ENCODE results near the gene KLHL29. TPM values are rescaled to one million over a fixed set of nuclear protein-coding genes. Genes with fewer than 3 reads are reported as not detected.

KLHL29 gene
- total RNA-seq, 2 experiments from 2014 or later, result 0.23 to 0.66 TPM

DNA sequence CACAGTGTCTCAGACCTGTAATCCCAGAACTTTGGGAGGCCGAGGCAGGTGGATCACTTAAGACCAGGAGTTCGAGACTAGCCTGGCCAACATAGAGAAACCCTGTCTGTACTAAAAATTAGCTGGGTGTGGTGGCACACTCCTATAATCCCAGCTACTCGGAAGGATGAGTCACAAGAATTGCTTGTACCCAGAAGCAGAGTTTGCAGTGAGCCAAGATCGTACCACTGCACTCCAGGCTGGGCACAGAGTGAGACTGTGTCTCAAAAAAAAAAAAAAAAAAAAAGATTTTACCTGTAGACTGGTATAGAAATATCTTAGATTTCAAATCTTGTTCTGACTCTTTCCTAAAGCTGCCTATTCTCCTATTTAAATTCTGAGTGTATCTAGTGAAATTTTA lies 7.2 kb upstream of the KLHL29 start:
- peaks cover 35% of the 10 kb centered on the region for H3K4me1 ChIP-seq (ENCODE audit: insufficient read depth, low read length, poor library complexity, severe bottlenecking)
- CTCF ChIA-PET (ENCODE audit: unreplicated experiment), result no interaction called here
- H3K4me2 ChIP-seq (ENCODE audit: low read length), result no peak overlapping the region
- no peak for DNase-seq (ENCODE audit: low spot score)
- no peak overlapping the region for H2AFZ ChIP-seq (ENCODE audit: low read length)
- H3K27ac ChIP-seq (ENCODE audit: low read depth, low read length, poor library complexity, severe bottlenecking), result no peak overlapping the region
- H3K9me2 ChIP-seq (ENCODE audit: insufficient read depth, low read length), result no peaks in the 10 kb centered on the region
- H3K36me3 ChIP-seq (ENCODE audit: insufficient read depth, low read length), result no peaks in the 10 kb centered on the region
- no peak overlapping the region for H3K4me3 ChIP-seq (ENCODE audit: low read depth, low read length, poor library complexity, severe bottlenecking)
- intact Hi-C loops (cut with micrococcal nuclease; ENCODE audit: unreplicated experiment), result no loop called here
- POLR2A ChIA-PET, result interaction anchor here (0.6 kb wide), 1 partner anchor 29 kb away, joined by 4 read pairs; no protein-coding TSS in a partner anchor
- no peaks in the 10 kb centered on the region for H3K9me3 ChIP-seq (ENCODE audit: low read length)
- H3K79me2 ChIP-seq (ENCODE audit: insufficient read depth, low read depth, low read length), result no peaks in the 10 kb centered on the region
- TF ChIP-seq EZH2phosphoT487 (IDR thresholded peaks at IDR 0.05; ENCODE audit: borderline replicate concordance, low read depth, low read length), result no peak
- TF ChIP-seq, protein P1, sequence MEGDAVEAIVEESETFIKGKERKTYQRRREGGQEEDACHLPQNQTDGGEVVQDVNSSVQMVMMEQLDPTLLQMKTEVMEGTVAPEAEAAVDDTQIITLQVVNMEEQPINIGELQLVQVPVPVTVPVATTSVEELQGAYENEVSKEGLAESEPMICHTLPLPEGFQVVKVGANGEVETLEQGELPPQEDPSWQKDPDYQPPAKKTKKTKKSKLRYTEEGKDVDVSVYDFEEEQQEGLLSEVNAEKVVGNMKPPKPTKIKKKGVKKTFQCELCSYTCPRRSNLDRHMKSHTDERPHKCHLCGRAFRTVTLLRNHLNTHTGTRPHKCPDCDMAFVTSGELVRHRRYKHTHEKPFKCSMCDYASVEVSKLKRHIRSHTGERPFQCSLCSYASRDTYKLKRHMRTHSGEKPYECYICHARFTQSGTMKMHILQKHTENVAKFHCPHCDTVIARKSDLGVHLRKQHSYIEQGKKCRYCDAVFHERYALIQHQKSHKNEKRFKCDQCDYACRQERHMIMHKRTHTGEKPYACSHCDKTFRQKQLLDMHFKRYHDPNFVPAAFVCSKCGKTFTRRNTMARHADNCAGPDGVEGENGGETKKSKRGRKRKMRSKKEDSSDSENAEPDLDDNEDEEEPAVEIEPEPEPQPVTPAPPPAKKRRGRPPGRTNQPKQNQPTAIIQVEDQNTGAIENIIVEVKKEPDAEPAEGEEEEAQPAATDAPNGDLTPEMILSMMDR (conservative IDR thresholded peaks at IDR 0.05; ENCODE audit: low read length), result no peak
- no peaks in the 10 kb centered on the region for H4K20me1 ChIP-seq (ENCODE audit: insufficient read depth, low read length)
- BruUV-seq (replicated peaks), result no TSS peak

DNA sequence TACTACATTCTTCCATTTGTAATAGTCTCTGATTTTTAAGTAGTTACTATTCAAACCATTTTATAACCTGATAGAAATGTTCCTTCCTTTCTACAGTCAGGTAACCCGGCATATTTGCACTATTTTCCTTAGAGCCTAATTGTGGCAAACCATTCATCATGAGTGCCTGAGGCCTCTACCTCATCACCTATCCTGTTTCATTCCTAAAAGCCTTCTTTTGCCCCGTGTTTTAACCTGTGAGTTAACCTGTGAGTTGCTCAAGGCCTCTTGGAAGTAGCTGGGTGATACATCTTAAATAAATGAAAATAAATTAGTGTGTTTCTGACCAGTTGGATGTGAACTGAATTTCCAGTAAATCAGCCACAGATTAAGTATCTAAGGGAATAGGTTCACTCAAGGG lies 6.5 kb upstream of the KLHL29 start:
- ChIA-PET POLR2A (interaction anchor here (0.6 to 1.0 kb wide), 2 partner anchors 20 to 29 kb away, joined by 3 to 4 read pairs; no protein-coding TSS in a partner anchor), CTCF (ENCODE audit: unreplicated experiment) (no interaction called here)
- intact Hi-C loops (cut with micrococcal nuclease; ENCODE audit: unreplicated experiment), result no loop called here

DNA sequence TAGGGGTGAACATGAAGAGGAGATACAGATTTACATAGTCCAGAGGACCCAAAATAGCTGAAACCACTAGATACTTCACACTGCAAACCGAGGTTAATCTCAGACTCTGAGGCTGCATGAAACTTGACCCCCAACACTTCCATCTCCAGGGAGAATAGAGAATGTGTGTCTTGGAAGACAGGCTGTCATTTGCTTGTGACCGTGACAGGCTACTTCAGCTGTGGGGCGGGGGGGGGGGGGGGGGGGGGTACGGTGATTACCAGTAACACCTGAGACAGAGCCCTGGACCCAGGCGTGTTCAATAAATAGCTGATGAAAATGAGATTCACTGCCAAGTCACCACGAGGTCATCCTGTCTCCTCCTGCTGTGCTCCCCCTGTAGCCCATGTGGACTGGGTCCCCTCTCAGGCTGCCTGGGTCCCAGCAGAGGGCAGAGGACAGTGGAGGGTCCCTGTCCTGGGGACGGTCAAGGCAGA lies 5.7 kb upstream of the KLHL29 start:
- CTCF ChIA-PET (ENCODE audit: unreplicated experiment), result no interaction called here
- peak overlapping the region; percentile 94 for H2AFZ ChIP-seq (ENCODE audit: low read length)
- H3K27ac ChIP-seq (ENCODE audit: low read depth, low read length, poor library complexity, severe bottlenecking), result peak overlapping the region; percentile 20

More for the DNA sequence above, 6.5 kb upstream of the KLHL29 start:
- peak overlapping the region; percentile 20 for H3K27ac ChIP-seq (ENCODE audit: low read depth, low read length, poor library complexity, severe bottlenecking)
- TF ChIP-seq, protein P1 (conservative IDR thresholded peaks at IDR 0.05; ENCODE audit: low read length), result no peak
- no peak for TF ChIP-seq EZH2phosphoT487 (IDR thresholded peaks at IDR 0.05; ENCODE audit: borderline replicate concordance, low read depth, low read length)
- H3K9me3 ChIP-seq (ENCODE audit: low read length), result no peaks in the 10 kb centered on the region
- peak overlapping the region; percentile 94; the same call in 1 of the 2 replicates for H2AFZ ChIP-seq (ENCODE audit: low read length)
- BruUV-seq (replicated peaks), result no TSS peak
- peaks cover 35% of the 10 kb centered on the region for H3K4me1 ChIP-seq (ENCODE audit: insufficient read depth, low read length, poor library complexity, severe bottlenecking)
- H3K4me2 ChIP-seq (ENCODE audit: low read length), result peak overlapping the region; percentile 76
- H4K20me1 ChIP-seq (ENCODE audit: insufficient read depth, low read length), result no peaks in the 10 kb centered on the region
- no peak for DNase-seq (ENCODE audit: low spot score)
- H3K36me3 ChIP-seq (ENCODE audit: insufficient read depth, low read length), result no peaks in the 10 kb centered on the region
- H3K4me3 ChIP-seq (ENCODE audit: low read depth, low read length, poor library complexity, severe bottlenecking), result no peak overlapping the region
- no peaks in the 10 kb centered on the region for H3K9me2 ChIP-seq (ENCODE audit: insufficient read depth, low read length)
- H3K79me2 ChIP-seq (ENCODE audit: insufficient read depth, low read depth, low read length), result no peaks in the 10 kb centered on the region

More for the DNA sequence above, 5.7 kb upstream of the KLHL29 start:
- H3K36me3 ChIP-seq (ENCODE audit: insufficient read depth, low read length), result no peaks in the 10 kb centered on the region
- H3K4me1 ChIP-seq (ENCODE audit: insufficient read depth, low read length, poor library complexity, severe bottlenecking), result peaks cover 35% of the 10 kb centered on the region
- no peak overlapping the region for H3K4me3 ChIP-seq (ENCODE audit: low read depth, low read length, poor library complexity, severe bottlenecking)
- TF ChIP-seq, protein P1 (conservative IDR thresholded peaks at IDR 0.05; ENCODE audit: low read length), result no peak
- no peak for TF ChIP-seq EZH2phosphoT487 (IDR thresholded peaks at IDR 0.05; ENCODE audit: borderline replicate concordance, low read depth, low read length)
- no peaks in the 10 kb centered on the region for H3K79me2 ChIP-seq (ENCODE audit: insufficient read depth, low read depth, low read length)
- DNase-seq (ENCODE audit: low spot score), result peak; percentile 9
- no peaks in the 10 kb centered on the region for H3K9me3 ChIP-seq (ENCODE audit: low read length)
- intact Hi-C loops (cut with micrococcal nuclease; ENCODE audit: unreplicated experiment), result no loop called here
- H4K20me1 ChIP-seq (ENCODE audit: insufficient read depth, low read length), result no peaks in the 10 kb centered on the region
- POLR2A ChIA-PET, result interaction anchor here (0.7 to 1.0 kb wide), 2 partner anchors 19 to 1765 kb away, joined by 3 read pairs; no protein-coding TSS in a partner anchor
- peak overlapping the region; percentile 76 for H3K4me2 ChIP-seq (ENCODE audit: low read length)
- no peaks in the 10 kb centered on the region for H3K9me2 ChIP-seq (ENCODE audit: insufficient read depth, low read length)
- BruUV-seq (replicated peaks), result no TSS peak

All from OCI-LY7 (cell line).